H1 (cell line): ENCODE data around the gene RIMS1. TPM values are rescaled to one million over a fixed set of nuclear protein-coding genes. Genes with fewer than 3 reads are reported as not detected.
A peak's percentile ranks its signal among the peaks of the same experiment; 100 is the strongest.

ENCODE experiments used
- CTCF ChIA-PET: fragments of 300-600 bp; sonication (Branson Sonifier 250); formaldehyde crosslinking; loops from one replicate; lab custom pipeline; 2021; ENCODE audit not compliant: partially characterized antibody; lab: Charles Lee
- POLR2A ChIA-PET: fragments of 300-600 bp; sonication (Branson Sonifier 250); formaldehyde crosslinking; loops from one replicate; lab custom pipeline; 2021; ENCODE audit warnings: inconsistent platforms; ENCODE audit not compliant: partially characterized antibody; lab: Charles Lee
- DNase-seq, 2 experiments: peaks; one replicate each; pipeline versions ENCODE4 v3.0.0 to v3.0.0-alpha.2; 2010 to 2022; ENCODE audit warnings: low spot score in 2 of 2, low read depth in 1 of 2, mixed read lengths in 1 of 2
- FAIRE-seq: peaks from 2 replicates; lab custom pipeline; 2011; peaks lifted over from hg19 to GRCh38; lab: Jason Lieb, UNC
- H2AFZ ChIP-seq: 2 replicates; pipeline ENCODE4 v1.8.1; 2012; ENCODE audit warnings: low read length, inconsistent platforms
- H2AK5ac ChIP-seq: 2 replicates; pipeline ENCODE4 v1.6.1; 2013; ENCODE audit warnings: low read depth, low read length
- H2BK120ac ChIP-seq: replicated peaks from 2 replicates; pipeline ENCODE3; 2013; ENCODE audit warnings: low read depth, low read length, inconsistent platforms
- H2BK12ac ChIP-seq: 2 replicates; pipeline ENCODE4 v1.6.1; 2013; ENCODE audit warnings: low read depth, low read length
- H2BK15ac ChIP-seq: 2 replicates; pipeline ENCODE4 v1.6.1; 2013; ENCODE audit warnings: low read length
- H2BK20ac ChIP-seq: 2 replicates; pipeline ENCODE4 v1.6.1; 2013; ENCODE audit warnings: low read length
- H2BK5ac ChIP-seq: 2 replicates; pipeline ENCODE4 v1.6.1; 2013; ENCODE audit warnings: low read depth, low read length
- H3K14ac ChIP-seq: 2 replicates; pipeline ENCODE4 v1.6.1; 2013; ENCODE audit warnings: inconsistent platforms; ENCODE audit not compliant: insufficient read length
- H3K18ac ChIP-seq: 2 replicates; pipeline ENCODE4 v1.6.1; 2013; ENCODE audit warnings: low read length; ENCODE audit errors: extremely low read depth
- H3K23ac ChIP-seq: 2 replicates; pipeline ENCODE4 v1.6.1; 2013; ENCODE audit warnings: inconsistent platforms; ENCODE audit not compliant: insufficient read length
- H3K23me2 ChIP-seq: 2 replicates; pipeline ENCODE4 v1.6.1; 2013; ENCODE audit warnings: low read depth, low read length
- H3K27ac ChIP-seq: 2 replicates; pipeline ENCODE4 v1.6.1; 2011; ENCODE audit warnings: low read depth, low read length, inconsistent platforms
- H3K27me3 ChIP-seq, 4 experiments: replicated peaks in 1 of 4; 1 replicate in 1 of 4; 2 replicates in 3 of 4; pipeline versions ENCODE4 v1.6.1 to v1.8.1; 2011 to 2013; ENCODE audit warnings: low read length in 3 of 4, mild to moderate bottlenecking in 3 of 4, inconsistent platforms in 2 of 4, mixed read lengths in 2 of 4, moderate library complexity in 1 of 4; ENCODE audit not compliant: control insufficient read depth in 3 of 4, insufficient read depth in 3 of 4; ENCODE audit errors: extremely low read depth in 1 of 4
- H3K36me3 ChIP-seq, 4 experiments: 2 replicates each; pipeline versions ENCODE4 v1.6.1 to v1.8.1; 2011 to 2013; ENCODE audit warnings: mild to moderate bottlenecking in 4 of 4, low read length in 3 of 4, moderate library complexity in 2 of 4, control low read depth in 1 of 4, inconsistent platforms in 1 of 4; ENCODE audit not compliant: insufficient read depth in 4 of 4, control insufficient read depth in 2 of 4
- H3K4ac ChIP-seq: replicated peaks from 2 replicates; pipeline ENCODE3; 2013; ENCODE audit warnings: low read length, low read depth, mixed read lengths, inconsistent platforms; ENCODE audit not compliant: insufficient read length
- H3K4me1 ChIP-seq, 4 experiments: replicated peaks in 1 of 4; 1 replicate in 1 of 4; 2 replicates in 3 of 4; pipeline versions ENCODE4 v1.6.1 to v1.8.1; 2011 to 2013; ENCODE audit warnings: low read length in 3 of 4, inconsistent platforms in 2 of 4, mixed read lengths in 1 of 4; ENCODE audit not compliant: insufficient read depth in 4 of 4, control insufficient read depth in 3 of 4
- H3K4me2 ChIP-seq, 2 experiments: 2 replicates each; pipeline versions ENCODE4 v1.6.1 to v1.8.1; 2011 to 2013; ENCODE audit warnings: low read depth in 2 of 2, low read length in 2 of 2, control low read depth in 1 of 2, inconsistent platforms in 1 of 2, mild to moderate bottlenecking in 1 of 2; ENCODE audit not compliant: insufficient read depth in 1 of 2
- H3K4me3 ChIP-seq, 4 experiments: fragments of 200-600, 300-600 bp in 1 of 4; sonication (generic), shearing (Covaris generic), sonication (Bioruptor Twin) in 1 of 4; 2 replicates each; pipeline versions ENCODE4 v1.5.1 to v1.8.1; 2011 to 2016; ENCODE audit warnings: low read length in 4 of 4, low read depth in 3 of 4, control low read depth in 2 of 4, inconsistent platforms in 2 of 4, mild to moderate bottlenecking in 2 of 4, mixed read lengths in 1 of 4, moderate library complexity in 1 of 4; ENCODE audit not compliant: insufficient read depth in 2 of 4; ENCODE audit errors: extremely low read depth in 1 of 4
- H3K56ac ChIP-seq: replicated peaks from 2 replicates; pipeline ENCODE3; 2013; ENCODE audit warnings: low read depth, mild to moderate bottlenecking, mixed read lengths, low read length, inconsistent platforms; ENCODE audit not compliant: insufficient read length
- H3K79me1 ChIP-seq: 2 replicates; pipeline ENCODE4 v1.6.1; 2013; ENCODE audit warnings: low read depth, low read length, control low read depth
- H3K79me2 ChIP-seq, 2 experiments: 2 replicates each; pipeline versions ENCODE4 v1.6.1 to v1.8.1; 2012 to 2013; ENCODE audit warnings: low read length in 2 of 2, mild to moderate bottlenecking in 2 of 2, inconsistent platforms in 1 of 2; ENCODE audit not compliant: insufficient read depth in 2 of 2, control insufficient read depth in 1 of 2
- H3K9ac ChIP-seq, 4 experiments: replicated peaks in 1 of 4; 1 replicate in 1 of 4; 2 replicates in 3 of 4; pipeline versions ENCODE4 v1.6.1 to v1.8.1; 2011 to 2013; ENCODE audit warnings: low read depth in 3 of 4, low read length in 3 of 4, control low read depth in 2 of 4, mild to moderate bottlenecking in 2 of 4, moderate library complexity in 2 of 4, inconsistent platforms in 1 of 4; ENCODE audit errors: extremely low read depth in 1 of 4
- H3K9me3 ChIP-seq, 2 experiments: 2 replicates each; pipeline versions ENCODE4 v1.6.1 to v1.8.1; 2012 to 2013; ENCODE audit warnings: mild to moderate bottlenecking in 2 of 2, moderate library complexity in 2 of 2, control low read depth in 1 of 2, inconsistent platforms in 1 of 2, low read depth in 1 of 2, low read length in 1 of 2, mixed read lengths in 1 of 2; ENCODE audit not compliant: insufficient read depth in 2 of 2
- H4K20me1 ChIP-seq, 2 experiments: replicated peaks in 1 of 2; 2 replicates each; pipeline versions ENCODE3 to v1.8.1; 2011 to 2013; ENCODE audit warnings: inconsistent platforms in 2 of 2, low read length in 2 of 2, mild to moderate bottlenecking in 1 of 2; ENCODE audit not compliant: insufficient read depth in 2 of 2, control insufficient read depth in 1 of 2
- H4K5ac ChIP-seq: 2 replicates; pipeline ENCODE4 v1.6.1; 2013; ENCODE audit warnings: low read length, low read depth, mixed read lengths, inconsistent platforms; ENCODE audit not compliant: insufficient read length
- H4K8ac ChIP-seq: 2 replicates; pipeline ENCODE4 v1.8.0; 2013; ENCODE audit warnings: mild to moderate bottlenecking, moderate library complexity, low read length, inconsistent platforms; ENCODE audit not compliant: insufficient read depth; ENCODE audit errors: extremely low read depth
- H4K91ac ChIP-seq: replicated peaks from 2 replicates; pipeline ENCODE3; 2013; ENCODE audit warnings: low read length, mixed read lengths, inconsistent platforms; ENCODE audit not compliant: insufficient read length
- GABPA ChIP-seq: IDR thresholded peaks from 2 replicates; pipeline ENCODE4 v1.6.1; 2011; ENCODE audit warnings: mild to moderate bottlenecking, low read length, moderate library complexity, borderline replicate concordance; ENCODE audit not compliant: insufficient read depth
- KDM1A ChIP-seq: fragments of 200-600, 300-600 bp; sonication (generic); IDR thresholded peaks from 2 replicates; pipeline ENCODE4 v1.7.1; 2016; ENCODE audit warnings: mild to moderate bottlenecking, low read length, borderline replicate concordance
- RXRA ChIP-seq: IDR thresholded peaks from 2 replicates; pipeline ENCODE4 v1.6.1; 2011; ENCODE audit warnings: low read depth, mild to moderate bottlenecking, low read length, moderate library complexity; ENCODE audit not compliant: insufficient read depth
- SP1 ChIP-seq: IDR thresholded peaks from 2 replicates; pipeline ENCODE4 v1.6.1; 2011; ENCODE audit warnings: low read depth, low read length
- SP4 ChIP-seq: IDR thresholded peaks from 2 replicates; pipeline ENCODE4 v1.6.1; 2012; ENCODE audit warnings: low read length, inconsistent platforms
- WGBS, 2 experiments: shearing (Covaris generic) in 1 of 2; methylation state at CpG; one replicate each; pipeline versions ENCODE4 v1.1.6 to v1.1.7; 2013 to 2015; ENCODE audit warnings: low lambda C conversion rate in 2 of 2, mixed read lengths in 2 of 2, inconsistent platforms in 1 of 2, low coverage in 1 of 2, missing lambda C conversion rate in 1 of 2; ENCODE audit not compliant: insufficient replicate concordance in 2 of 2, insufficient coverage in 1 of 2, insufficient read length in 1 of 2; ENCODE audit errors: extremely low coverage in 1 of 2, missing lambda C conversion rate in 1 of 2; 5-methylcytosine and 5-hydroxymethylcytosine counted together
- polyA plus RNA-seq, 7 experiments: library from polyadenylated mRNA; depleted of rRNA in 3 of 7; stranded (reverse) in 5 of 7; unstranded in 2 of 7; fragments of >200 nt in 5 of 7; fragments of 200-250 nt in 2 of 7; gene quantifications; 1 replicate in 5 of 7; 2 replicates in 1 of 7; 4 replicates in 1 of 7; pipeline versions ENCODE4 v1.2.1 to v1.2.3, GENCODE V29; 2011 to 2013; ENCODE audit warnings: missing spikeins in 2 of 7, mixed read lengths in 2 of 7
- total RNA-seq: library from RNA; stranded (reverse); fragmentation: NEBNext Ultra II Directional; extraction: Animal tissue kit (Norgen Biotek cat#: 25700); gene quantifications from 2 replicates; pipeline ENCODE4 v1.2.1, GENCODE V29; 2021
- TF ChIP-seq, protein P1 (sequence below): IDR thresholded peaks from 2 replicates; pipeline ENCODE4 v1.6.1; 2011; ENCODE audit warnings: low read length, improper control_type of control experiment

Gene RIMS1
- total and polyA plus RNA-seq, 2 of the 8 experiments (the other 6 are each of a cell fraction or from before 2014, with no cell fraction given), result 0.63 to 2.3 TPM

GRCh38 chr6:72406517-72406916 lies 520.2 kb downstream of the RIMS1 start:
- no peaks in the 10 kb centered on the region for H3K27me3 ChIP-seq
- no peak overlapping the region for H3K4me3 ChIP-seq
- H3K9me3 ChIP-seq, result no peaks in the 10 kb centered on the region
- no peak overlapping the region for H3K23ac ChIP-seq
- H3K4me1 ChIP-seq, result no peaks in the 10 kb centered on the region
- H2BK120ac ChIP-seq, result no peak overlapping the region
- H3K27ac ChIP-seq, result no peak overlapping the region
- no peak overlapping the region for H2BK12ac ChIP-seq
- H3K56ac ChIP-seq, result no peak overlapping the region
- H3K23me2 ChIP-seq, result no peaks in the 10 kb centered on the region
- H3K9ac ChIP-seq, result no peak overlapping the region
- 0 out of 2 replicates have a peak overlapping the region, but pooled peaks have one; percentile 27 for H2AFZ ChIP-seq
- no peak overlapping the region for H4K5ac ChIP-seq
- no peaks in the 10 kb centered on the region for H3K36me3 ChIP-seq
- H3K4me2 ChIP-seq, result no peak overlapping the region
- no peak overlapping the region for H2BK5ac ChIP-seq
- no peak overlapping the region for H2BK20ac ChIP-seq
- CTCF ChIA-PET, result no interaction called here
- no peak overlapping the region for H2AK5ac ChIP-seq
- DNase-seq (no peak), FAIRE-seq (no peak)
- no peaks in the 10 kb centered on the region for H3K79me2 ChIP-seq
- H3K79me1 ChIP-seq, result no peaks in the 10 kb centered on the region
- no peaks in the 10 kb centered on the region for H4K20me1 ChIP-seq
- no peak overlapping the region for H3K14ac ChIP-seq
- no peak overlapping the region for H3K4ac ChIP-seq
- POLR2A ChIA-PET, result no interaction called here
- 98% methylated on average over 2 of the region's 2 CpGs; no CpG with 5 or more reads in 1 of the 2 experiments for WGBS, 2 experiments
- no peak overlapping the region for H4K91ac ChIP-seq
- H4K8ac ChIP-seq, result no peak overlapping the region
- H3K18ac ChIP-seq, result no peak overlapping the region
- no peak overlapping the region for H2BK15ac ChIP-seq
- TF ChIP-seq, protein P1, sequence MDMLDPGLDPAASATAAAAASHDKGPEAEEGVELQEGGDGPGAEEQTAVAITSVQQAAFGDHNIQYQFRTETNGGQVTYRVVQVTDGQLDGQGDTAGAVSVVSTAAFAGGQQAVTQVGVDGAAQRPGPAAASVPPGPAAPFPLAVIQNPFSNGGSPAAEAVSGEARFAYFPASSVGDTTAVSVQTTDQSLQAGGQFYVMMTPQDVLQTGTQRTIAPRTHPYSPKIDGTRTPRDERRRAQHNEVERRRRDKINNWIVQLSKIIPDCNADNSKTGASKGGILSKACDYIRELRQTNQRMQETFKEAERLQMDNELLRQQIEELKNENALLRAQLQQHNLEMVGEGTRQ, result no peak
- TF ChIP-seq SP4 (no peak), KDM1A (no peak), RXRA (no peak), GABPA (no peak), SP1 (no peak)
